Activated CD8-positive, alpha-beta memory T cell treated with anti-CD3 and anti-CD28 coated beads, Interleukin-2, amount 50 U/mL, for 24 hours (primary cell): ENCODE data around the gene NKPD1.

Experiments
- DNase-seq: peaks from one replicate; pipeline ENCODE4 v3.0.0-alpha.2; 2020; ENCODE audit errors: extremely low read depth

Gene NKPD1

DNA sequence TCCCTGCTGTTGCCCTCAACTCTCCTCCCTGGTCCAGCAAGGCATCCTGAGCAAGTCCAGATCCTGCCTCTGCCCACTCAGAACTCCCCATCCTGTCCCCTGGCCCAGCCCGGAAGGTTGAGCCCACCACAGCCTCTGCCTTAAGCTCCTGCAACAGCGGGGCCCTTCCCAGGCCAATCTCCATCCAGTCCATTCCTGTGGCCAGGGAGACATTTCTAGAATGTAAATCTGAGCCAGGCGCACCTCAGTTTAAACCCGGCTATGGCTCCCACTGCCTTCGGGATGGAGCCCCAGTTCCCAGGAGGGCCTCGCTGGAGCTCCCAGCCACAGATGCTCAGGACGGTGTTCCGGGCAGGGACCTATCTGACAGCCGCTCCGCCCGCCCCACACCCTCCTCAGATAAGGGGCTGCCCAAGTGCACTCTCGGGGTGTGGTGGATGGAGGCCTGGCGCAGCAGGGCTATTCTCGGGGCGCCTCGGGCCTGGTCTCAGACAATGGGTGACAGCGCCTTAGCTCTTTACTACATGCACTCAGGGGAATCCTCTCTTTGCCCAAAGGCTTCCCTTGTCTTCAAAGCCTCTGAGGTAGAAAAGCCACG, 11.9 kb upstream of the NKPD1 start:
- DNase-seq = no peak

DNA sequence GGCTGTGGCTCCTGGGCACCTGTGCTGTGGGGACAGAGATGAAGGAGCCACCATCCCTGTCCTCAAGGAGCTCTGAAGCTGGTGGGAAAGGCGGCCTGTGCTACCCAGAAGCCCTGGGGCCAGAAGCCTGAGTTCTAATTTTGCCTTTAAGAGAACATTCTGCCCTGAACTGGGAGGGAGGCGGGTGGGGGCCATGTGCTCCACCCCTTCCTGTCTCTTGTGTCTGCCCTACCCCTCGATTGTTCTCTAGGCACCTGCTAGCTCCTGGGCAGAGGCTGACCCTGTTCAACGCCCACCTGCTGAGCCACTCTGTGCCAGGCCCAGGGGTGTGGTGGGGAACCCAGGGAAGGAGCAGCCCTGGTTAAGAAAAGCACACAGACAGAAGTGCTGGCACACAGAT, 11.4 kb upstream of the NKPD1 start:
- DNase-seq = no peak

DNA sequence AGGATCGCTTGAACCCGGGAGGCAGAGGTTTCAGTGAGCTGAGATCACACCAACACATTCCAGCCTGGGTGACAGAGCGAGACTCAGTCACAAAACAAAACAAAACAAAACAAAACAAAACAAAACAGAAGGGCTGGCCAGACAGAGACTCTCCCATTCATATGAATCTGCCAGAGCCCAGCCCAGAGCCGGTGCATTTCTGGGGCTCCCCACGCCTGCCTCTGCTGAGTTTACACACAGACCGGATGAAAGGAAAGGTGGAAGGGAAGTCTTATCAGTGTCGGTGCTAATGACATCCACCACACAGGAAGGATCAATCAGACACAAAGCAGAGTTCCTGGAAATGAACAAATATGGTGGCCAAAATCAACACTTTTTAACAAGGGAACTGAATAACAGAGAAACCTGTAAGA, 10.4 kb upstream of the NKPD1 start:
- no peak for DNase-seq

DNA sequence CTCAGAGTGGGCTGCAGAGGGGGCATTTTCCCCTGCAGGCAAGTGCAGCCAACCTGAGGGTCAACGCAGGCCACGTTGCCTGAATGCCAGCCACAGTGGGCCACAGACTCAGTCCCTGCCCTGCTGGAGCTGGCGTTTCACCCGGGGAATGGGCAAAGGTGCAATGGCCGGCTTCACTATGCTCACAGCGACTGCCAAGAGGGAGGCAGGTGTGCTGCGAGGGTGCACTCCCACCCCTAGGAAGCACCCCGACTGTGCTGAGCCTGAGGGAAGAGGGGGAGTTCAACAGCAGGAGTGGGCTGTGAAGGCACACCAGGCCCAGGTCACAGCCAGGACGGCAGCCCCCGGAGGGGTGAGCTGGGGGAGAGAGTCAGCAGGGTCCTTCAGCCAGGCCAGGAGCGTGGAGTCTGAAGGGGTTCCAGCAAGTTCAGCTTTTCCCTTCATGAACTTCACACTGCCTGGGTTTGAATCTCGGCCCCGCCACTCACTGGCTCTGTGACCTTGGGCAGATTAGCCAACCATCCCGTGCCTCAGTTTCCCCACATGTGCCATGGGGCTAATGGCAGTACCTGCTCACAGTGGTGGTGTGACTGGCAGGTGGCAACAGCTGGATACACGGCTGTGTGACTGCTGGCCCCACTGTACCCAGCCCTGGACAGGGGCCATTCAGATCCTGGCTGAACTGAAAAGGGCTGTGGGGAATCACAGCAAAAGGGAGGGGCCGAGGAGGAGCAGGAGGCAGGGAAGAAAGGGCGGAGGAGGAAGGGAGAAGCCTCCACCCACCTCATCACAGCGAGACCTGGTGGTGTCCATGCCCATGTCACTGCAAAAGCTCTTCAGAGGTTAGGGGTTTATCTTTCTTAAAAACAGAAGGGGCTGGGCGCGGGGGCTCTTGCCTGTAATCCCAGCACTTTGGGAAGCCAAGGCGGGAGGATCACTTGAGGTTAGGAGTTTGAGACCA, 9.6 kb upstream of the NKPD1 start:
- DNase-seq = no peak

DNA sequence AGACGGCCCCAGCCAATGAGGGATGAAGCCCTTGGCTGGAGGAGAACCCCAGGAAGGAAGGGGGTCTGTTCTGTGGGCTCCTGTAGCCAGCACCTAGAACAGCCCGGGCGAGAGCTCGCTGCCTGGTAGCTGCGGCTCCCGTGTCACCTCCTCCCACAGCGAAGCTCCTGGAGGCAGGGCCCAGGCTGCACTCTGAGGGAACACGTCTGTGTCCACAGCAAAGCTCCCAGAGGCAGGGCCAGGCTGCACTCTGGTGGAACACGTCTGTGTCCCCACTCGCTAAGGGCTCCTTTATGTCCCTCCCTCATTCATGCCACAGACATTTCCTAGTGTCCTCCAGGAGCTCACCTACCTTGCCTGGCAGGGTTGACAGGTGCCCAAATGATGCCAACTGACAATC, 8.8 kb upstream of the NKPD1 start:
- DNase-seq = no peak

DNA sequence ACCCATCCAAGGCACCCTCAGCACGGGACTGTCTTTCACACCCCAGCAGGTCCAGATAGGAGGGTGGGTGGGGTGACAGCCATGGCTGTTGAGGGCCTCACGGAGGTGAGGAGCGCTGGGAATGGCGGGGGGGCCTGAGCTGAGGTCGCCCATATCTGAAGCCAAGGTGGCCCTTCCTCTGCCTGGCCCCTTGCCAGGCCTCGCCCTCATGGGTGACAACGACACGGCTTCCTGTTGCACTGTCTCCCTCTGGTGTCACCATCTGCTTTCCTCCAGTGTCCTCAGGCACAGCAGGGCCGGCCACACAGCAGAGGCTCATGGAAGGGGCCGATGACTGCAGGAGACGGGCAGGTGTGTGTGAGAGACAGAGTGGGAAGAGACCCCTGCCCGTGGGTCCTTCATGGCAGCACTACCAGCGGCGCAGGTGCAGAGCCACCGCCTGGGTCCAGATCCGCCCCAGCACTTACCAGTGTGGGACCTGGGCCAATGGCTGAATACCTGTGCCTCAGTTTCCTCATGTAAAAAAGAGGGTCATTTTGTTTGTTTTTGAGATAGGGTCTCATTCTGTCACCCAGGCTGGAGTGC, 8.1 kb upstream of the NKPD1 start:
- no peak for DNase-seq

DNA sequence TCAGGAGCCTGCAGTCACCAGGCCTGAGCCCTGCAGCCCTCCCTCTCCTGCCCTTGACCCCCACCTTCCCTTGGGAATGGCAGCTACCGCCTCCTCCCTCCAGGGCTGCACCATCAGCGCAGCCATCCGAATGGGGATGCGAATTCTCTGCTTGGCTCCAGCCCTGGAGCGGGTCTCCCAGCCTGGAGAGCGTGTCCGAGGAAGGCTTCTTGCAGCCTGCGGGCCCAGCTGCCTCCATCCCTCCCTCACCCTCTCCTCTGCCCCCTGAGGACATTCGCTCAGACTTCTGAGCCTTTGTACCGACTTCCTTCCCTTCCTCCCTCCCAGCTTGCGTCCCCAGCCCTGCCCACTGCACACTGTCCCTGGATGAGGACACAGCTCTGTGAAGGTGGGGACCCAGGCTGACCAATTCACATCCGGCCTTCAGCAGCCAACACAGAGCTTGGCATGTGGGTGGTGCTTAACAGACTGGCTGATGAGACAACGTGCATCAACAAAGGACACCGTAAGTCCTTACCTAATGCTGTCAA, 6.0 kb upstream of the NKPD1 start:
- DNase-seq = no peak

DNA sequence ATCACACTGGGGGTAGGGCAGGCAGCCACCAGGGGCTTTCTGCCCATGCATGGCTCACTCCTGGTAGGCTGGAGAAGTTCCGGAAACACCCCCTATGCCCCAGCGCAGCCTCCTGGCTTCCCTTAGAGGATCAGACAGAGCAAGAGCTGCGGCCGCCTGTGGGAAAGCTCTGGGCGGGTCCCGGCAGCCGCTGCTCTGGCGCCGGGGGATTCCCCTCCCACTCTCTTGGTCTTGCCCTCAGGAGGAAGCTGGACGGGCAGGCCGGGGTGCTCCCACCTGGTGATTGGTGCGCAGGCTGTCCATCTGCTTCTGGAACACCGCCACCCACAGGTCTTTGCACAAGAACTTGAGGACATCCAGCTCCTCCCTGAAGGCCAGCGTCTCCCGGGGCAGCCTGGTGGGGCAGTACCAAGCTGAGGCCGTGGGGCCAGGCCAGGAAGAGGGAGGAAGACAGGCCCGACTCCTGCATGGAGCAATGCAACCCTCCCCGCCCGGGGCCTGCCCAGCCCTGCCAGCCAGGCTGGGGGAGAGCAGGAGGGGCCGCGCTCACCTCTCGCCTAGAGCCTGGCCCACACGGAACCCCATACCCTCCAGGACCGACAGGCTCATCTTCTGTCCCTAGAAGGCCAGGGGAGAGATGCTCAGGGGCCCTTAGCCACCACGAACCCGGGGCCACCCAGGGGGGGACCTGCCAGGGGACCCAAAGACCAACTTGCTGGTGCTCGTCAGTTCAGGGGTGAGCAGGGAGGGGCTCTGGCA, 4.0 kb upstream of the NKPD1 start:
- DNase-seq = no peak

DNA sequence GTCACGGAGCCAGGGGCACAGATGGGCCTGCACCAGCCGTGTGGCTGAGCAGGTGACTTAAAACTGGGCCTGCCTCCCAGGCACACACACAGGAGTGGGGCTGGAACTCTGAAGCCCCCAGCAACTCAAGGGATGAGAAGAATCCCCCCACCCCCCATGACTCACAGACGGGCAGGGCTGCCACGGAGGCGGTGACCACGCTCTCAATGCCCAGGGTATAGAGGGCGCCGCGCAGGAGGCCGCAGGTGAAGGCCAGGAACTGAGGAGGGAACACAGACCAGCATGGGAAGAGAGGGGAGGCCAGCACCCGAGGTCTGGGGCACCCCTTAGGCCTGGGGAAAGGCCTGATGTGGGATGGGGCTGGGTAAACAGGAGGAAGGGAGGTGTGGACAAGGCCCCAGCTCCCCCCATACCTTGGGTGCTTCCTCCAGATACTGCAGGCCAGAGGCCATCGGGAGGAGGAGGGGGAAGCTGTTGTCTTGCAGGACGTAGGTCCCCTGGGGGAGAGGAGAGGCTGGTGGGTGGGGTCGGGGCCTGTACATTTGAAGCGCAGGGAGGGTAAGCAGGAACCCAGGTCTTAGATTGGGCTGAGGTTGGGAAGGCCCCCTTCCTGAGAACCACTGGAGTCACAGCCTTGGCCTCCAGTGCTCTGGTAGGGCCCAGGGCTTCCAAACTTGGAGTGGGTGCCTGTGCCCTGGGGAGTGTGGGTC, 3.1 kb upstream of the NKPD1 start:
- no peak for DNase-seq

DNA sequence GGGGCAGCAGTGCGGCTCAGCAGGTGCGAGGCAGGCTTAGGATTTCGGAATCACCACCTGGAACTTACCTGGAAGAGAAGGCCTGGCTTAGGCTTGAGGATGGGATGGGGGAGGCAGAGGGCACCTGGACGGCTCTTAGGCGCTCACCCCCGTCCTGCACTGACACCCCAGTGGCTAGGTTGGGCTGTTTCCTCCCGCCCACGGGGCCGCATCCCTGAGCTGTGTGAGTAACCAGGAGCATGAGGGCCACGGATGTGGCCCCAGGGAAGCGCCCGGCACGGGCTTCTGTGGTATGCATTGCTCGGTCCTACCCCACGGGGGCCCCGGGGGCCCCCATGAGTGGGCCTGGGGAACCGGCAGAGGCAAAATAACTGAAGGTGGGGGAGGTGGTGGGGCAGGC, 2.4 kb upstream of the NKPD1 start:
- DNase-seq = no peak

DNA sequence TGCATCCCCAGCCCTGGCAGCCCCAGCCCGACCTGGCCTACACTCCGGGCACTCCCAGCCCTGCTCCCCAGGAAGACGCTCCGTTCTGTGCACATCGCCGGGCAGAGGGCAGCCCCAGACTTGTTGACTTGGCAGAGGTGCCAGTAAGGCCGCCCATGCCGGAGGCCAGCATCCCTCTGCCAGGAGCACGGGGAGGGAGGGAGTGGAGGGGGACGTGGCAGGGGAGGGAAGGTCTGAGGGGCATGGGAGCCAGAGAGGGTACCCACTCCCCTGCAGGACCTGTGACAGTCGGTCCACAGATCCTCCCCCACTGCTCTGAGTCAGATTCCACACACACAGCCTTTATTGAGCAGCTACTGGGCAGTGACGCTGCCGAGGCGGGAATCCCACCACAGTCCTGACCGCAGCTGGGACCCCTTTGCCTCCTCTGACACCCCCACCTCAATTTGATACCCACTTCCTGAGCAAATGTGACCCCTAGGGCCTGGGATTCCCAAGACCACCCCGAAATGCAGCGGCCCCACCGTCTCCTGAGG, 1.9 kb upstream of the NKPD1 start:
- no peak for DNase-seq

DNA sequence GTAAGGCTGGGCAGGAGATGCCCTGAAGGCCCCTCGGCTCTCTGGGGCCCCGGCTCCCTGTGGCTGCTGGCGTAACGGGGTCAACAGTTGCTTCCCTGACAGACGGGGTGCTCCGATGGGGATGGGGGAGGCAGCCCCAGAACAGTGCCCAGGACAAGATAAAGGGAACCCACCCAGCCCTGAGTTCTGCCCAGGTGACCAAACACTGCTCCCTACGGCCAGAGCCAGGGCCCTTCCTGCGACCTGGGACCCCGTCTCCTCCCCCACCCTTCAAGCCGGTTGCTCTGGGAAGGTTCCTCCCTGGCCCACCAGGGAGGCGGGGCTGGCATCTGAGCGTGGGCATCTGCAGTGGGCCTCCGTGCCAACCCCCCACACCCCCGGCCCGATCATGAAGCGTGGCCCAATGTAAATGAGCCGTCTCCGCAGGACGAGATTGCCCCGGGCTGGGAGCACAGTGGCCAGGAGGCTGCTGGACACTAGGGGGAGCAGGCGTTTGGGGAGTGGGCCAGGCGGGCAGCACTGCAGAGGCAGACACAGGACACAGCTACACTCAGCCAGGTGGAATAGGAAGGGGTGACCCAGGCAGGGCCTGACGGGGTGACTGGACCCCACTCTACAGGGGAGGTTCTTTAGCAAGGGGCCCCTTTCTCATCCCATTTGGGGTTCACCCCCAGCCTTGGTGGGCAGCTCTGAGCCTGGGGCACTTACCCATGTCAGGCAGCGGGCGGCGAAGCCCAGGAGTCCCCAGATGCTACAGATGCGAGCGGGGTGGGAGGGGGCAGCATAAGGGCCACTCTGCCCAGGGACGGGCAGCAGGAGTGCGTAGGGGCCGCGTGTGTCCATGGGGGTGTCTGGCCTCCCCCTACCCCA, 1.2 kb upstream of the NKPD1 start:
- no peak for DNase-seq

DNA sequence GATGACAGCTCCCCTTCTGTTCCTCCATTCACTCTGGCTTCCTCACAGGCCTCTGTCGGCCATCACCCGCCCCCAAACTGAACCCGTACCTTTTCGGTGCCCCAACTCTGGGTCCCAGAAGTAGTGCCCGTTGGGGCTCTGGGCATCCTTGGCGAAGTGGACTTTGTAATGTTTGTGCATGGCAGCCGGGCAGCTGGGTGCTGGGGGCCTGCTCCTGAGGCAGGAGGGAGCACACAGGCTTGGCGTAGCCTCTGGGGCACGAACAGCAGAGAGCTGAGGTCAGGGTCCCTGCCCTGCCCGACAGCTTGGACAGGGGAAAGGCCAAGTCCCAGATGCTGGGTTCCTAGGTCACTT, 834 bp downstream of the NKPD1 start:
- no peak for DNase-seq

DNA sequence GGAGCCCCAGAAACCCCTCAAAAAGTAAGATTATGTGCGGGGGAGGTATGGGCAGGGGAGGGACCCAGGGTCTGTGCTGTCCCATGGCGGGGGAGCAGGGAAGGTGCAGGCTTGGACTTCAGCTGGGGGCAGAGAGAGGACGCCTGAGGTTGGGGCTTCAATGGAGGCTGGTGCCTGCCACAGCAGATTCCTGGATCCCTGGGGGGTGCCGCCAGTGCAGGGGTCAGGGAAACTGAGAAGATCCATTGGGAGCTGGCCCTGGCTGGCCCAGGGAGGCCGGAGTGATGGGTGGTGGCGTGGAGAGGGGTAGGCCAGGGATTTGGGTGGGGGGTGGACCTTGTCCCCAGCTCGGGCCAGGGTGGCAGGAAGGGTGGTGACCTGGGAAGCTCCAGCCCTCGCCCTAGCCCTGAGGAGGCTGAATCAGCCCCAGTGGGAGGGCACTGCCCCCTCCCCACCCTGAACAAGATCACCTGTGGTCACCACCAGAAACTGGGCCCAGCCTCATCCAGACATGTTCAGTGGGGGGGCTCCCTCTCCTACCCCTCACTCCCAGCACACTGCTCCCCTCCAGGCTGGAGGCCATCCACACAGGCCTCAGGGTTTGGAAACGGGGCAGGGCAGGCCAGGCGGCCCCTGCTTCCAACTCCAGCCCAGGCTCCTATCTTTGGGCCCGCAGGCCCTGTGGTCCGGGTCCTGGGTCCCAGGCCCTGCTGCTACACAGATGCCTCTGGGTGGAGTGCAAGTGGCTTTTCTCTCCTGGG, 1.4 kb downstream of the NKPD1 start:
- no peak for DNase-seq

DNA sequence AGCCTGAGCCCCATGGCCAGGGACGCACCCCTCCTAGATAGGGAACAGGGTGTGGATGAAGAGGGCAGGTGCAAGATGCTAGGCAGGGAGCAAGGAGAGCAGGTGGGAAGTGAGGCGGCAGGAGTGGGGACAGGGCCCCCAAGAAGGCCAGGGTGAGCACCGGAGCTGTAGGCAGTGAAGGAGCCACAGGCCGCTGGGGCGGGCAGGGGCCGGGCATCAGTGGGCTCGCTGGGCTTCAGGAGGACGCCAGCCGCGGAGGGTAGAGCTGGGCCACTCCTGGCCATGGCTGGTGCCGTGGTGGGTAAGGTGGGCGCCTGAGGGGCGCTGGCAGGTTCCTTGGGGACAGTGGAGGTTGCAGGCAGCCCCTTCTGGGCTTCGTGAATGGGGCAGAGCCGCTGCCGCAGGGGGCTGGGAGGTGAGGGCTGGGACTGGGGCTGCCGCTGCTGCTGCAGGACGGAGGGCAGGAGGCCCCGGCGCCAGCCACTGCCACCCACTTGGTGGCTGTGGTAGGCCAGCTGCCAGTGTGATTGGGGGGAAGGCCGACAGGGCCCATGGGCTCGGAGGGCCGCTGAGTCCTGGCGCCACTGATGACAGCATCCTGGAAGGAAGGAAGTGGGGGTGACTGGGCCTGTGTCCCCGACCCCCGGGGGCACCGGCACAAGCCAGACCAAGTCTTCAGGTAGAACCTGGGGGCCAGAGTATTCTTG, 2.1 kb downstream of the NKPD1 start:
- no peak for DNase-seq

DNA sequence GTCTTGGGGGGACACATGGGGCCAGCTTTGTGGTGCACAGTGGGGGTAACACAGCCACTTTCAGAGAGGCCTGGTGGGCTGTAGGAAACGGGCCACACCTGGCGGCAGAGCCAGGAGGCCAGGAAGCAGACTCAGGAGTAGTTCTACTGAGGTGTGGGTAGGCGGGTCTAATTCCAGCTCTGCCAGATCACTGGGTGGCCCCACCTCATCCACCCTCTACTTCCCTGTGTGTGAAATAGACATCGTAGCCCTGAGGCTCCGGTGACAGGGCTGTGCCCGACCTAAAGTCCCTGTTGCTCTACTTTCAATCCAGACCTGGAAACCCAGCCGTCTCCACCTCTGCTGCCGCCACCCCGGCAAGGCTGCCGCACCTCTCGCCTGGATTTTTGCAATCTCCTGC, 4.0 kb downstream of the NKPD1 start:
- DNase-seq = no peak

DNA sequence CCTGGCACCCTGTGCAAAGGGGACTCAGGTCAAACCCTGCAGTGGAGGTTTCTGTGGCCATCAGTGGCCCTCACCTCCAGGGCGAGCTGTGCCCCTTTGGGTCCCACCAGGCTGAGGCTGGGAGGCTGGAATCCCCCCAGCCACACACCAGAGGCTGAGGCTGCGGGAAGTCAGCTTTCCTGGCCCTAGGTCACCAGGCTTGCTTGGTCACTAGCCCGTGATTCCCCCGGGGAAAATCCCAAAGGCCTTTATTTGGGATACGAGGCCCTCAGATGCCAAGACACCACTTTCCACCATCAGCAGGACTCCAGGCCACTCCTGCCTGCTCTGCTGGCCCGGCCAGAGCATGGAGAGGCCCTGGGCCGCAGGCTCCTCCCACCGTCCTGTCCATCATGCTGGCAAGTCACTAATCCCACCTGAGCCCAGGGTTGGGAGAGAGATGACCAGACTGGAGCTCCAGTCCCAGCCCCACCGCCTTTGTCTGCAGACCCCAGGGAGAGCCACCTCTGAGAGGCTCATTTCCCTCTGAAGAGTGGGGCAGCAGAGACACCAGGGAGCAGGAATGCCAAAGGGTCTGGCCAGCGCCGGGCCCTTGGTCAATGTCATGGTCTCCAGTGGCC, 4.7 kb downstream of the NKPD1 start:
- DNase-seq = no peak

DNA sequence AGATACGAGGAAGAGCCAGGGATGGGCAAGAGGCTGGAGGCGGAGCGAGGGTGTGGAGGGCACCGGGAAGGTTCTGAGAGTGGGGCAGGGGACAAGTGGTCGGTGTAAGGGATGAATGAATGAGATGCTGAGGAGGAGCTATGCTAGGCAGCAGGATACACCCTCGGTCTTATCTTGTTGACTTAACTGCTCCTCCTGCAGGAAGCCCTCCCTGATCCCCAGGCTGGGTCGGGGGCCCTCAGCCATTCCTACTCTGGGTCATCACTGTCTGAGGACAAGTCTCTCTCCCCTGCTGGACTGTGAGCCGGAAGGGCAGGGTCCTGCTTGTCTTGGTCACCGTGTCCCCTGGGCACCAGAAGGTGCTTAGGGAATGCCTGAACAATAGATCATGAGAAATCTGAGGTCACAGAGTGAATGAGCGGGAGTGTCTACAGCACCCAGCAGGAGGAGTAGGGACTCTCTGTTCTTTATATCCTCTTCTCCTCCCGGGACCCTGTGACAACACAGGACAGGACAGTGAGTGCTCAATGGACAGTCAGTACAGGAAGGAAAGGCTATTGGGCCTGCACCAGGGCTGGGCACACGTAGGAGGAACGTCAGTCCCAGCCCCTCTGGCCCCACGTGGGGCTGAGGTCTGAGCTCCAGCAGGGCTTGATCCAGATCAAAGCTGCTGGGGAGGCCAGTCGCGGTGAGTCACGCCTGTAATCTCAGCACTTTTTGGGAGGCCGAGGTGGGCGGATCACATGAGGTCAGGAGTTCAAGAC, 6.5 kb downstream of the NKPD1 start:
- no peak for DNase-seq
